HG02610 (cell line): Measurements from ENCODE around the gene ZWILCH.
A peak's percentile ranks its signal among the peaks of the same experiment; 100 is the strongest.
"Not testable (repeated sequence)": the region's sequence is repeated elsewhere in the genome, so short reads cannot be mapped to it uniquely, and the experiment has no call there.

Source experiments
- ATAC-seq: cut with Tn5 transposase; IDR thresholded peaks from one replicate; pipeline ENCODE4 v1.9.1; 2021; ENCODE audit warnings: mild to moderate bottlenecking, moderate library complexity; ENCODE audit not compliant: unreplicated experiment

Gene ZWILCH

DNA sequence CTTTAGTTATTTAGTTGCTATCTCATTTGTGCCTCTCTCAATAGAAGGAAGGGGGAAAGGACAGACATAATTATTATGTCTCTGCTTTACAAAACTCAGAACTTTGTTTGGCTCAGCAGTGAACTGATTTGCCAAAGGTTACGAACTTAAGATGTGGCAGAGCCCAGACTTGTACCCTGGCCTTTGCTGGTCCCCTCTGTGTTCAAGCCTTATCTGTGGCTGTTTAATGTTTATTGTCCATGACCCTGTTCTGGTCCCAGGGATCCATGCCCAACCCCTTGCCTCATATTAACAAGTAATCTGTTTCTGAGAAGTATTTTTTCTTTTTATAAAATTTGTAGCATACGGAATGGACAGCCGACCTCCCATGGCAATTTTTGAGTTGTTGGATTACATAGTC is 18.2 kb upstream of the ZWILCH start:
- no peak for ATAC-seq

DNA sequence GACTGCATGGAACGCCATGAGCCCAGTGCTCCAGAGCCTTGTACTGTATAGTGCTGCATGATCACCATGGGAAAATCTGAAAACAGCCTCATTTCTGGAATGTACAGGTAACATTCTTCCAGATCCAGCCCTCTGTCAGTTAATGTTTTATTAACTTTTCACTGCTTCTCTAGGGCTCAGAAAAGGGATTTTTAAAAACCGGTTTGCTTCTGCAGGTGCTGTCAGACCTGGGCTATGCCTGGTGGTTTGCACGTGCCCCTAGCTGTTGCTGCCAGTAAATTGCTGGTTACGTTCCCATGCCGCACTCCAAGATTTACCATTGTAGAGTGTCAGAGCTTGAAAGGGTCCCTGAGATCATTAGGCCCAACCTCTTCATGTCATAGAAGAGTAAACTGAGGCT is 16.6 kb upstream of the ZWILCH start:
- no peak for ATAC-seq

- no peak for ATAC-seq
Observed at GRCh38 chr15:66489179-66489791, 15.8 kb upstream of the ZWILCH start.

DNA sequence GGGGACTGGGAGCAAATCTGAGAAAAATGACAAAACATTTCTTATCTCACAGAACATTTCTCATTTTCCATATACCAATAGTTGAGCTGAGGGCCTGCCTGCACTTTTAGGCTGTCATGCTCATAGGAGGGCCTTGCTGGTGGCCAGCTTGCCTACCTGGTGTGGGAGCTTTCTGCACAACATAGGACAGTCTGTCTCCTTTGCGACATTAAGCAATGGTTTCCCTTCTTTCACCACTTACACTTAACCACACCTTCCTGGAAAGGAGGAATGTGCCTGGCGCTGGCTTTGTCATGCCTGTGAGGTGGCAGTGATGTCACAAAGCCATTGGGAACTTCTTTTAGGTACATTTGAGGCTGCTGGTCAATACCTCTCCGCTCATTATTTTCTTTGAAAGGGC is 13.3 kb upstream of the ZWILCH start:
- no peak for ATAC-seq

GRCh38 chr15:66494262-66494661 is 10.9 kb upstream of the ZWILCH start:
- no peak for ATAC-seq

DNA sequence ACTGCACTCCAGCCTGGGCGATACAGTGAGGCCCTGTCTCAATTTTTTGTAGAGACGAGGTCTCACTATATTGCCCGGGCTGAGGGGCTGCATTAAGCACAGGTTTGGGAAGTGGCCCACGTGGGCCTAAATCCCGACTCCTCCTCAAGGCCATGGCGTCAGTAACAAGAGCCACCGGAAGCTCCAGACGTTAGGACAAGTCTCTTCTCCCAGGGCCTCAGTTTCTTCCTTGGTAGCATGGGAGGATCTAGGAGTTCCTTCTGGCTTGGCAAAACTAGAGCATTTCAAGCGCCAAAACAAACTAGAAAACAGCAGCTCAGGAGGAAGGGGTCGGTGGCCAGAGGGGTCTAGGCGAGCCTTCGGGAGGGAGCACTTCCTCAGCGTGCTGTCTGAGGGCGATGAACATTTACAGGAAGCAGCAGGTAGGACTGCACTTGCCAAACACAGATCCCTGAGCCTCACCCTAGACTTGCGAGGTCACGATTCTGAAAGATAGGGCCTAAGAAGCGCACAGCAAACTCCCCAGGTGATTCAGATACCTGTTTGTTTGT is 8.1 kb upstream of the ZWILCH start:
- ATAC-seq = peak; percentile 7

GRCh38 chr15:66497502-66498455 is 7.3 kb upstream of the ZWILCH start, which contains the start of gene SNAPC5:
Gene SNAPC5 (minus strand): TSS chr15:66497762. CDS start chr15:66497731, 31 bp downstream.
- ATAC-seq = peak; percentile 91

GRCh38 chr15:66498501-66499386 is 6.4 kb upstream of the ZWILCH start:
- no peak for ATAC-seq

GRCh38 chr15:66500346-66500745 is 4.8 kb upstream of the ZWILCH start:
- ATAC-seq = not testable (repeated sequence)

- no peak for ATAC-seq
Observed at GRCh38 chr15:66502491-66502890, 2.6 kb upstream of the ZWILCH start.

DNA sequence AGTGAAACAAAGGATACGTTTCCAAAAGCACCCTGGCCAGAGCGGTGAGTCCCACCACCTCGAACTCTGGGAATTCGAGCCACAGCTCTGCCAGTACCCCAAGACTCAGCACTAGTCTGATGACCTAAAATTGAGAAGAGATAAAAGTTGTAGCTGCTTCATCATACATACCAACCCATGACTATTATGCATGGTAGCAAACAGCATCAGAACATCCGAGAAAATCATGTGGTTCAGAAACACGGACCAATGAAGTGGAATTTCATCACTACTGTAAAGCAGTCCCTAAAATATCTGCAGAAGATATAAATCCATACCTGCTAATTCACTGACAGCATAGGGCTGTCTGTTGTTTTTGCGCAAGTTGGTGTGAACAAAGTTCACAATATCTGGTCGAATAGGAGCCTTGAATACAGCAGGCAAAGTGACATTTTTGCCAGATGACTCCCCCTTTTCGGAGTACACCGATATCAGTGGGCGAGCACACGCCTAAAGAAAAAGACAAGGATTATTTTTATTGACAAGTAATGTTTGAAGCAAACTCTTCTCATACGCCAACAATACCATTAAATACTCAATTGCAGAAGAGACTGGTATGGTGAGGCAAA is 2.0 kb upstream of the ZWILCH start:
- ATAC-seq = not testable (repeated sequence)

DNA sequence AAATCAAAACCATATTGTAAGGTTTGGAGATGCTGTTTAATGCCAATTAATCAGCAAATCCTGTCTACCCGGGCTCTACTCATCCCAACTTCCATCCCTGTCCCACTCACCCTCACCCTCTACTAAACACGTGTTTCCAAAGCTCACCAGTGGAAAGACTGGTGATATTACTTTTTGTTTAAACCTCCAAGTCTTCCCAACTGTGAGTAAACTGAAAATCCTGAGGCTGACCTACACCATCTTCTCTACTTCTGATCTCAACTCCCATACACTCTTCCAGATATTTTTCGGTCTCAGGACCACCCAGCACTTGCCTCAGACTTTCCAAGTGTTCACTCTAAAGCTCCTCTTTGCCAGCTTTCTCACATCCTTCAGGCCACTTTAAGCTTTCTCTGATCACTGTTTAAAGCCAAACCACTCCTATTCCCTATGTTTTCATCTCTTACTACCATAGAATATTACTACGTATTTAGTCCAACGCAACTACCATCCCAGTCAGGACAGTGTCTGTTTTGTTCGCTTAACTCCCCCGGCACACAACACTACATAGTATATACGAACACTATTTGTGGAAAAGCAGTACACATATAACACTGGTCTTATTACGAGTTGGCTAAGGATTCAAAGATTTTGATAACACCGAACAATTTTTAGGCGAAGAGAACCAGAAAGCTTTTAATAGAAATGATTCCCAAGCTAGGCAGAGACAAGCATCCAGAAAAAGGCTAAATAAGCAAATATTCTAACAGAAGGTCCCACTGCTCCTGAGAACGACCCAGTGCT is 1.2 kb upstream of the ZWILCH start:
- ATAC-seq = no peak

DNA sequence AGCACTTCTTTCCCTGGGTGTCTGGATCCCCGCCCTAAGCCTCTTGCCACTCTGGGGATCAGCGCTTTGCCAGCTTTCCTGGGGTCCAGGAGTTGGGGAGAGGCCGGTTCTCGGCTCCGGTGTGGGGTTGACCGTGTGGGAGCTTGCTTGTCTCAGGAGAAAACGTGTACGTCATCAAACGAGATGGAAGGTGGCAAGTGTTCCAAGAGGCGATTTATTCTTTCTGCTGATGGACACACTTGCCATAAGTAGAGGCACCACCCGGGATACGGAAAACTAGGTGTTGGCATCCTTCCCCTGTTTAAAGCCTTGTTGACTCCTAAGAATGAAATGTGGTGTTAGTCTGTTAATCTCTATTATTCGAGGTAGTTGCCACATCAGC is 295 bp downstream of the ZWILCH start:
- peak; percentile 25 for ATAC-seq

- ATAC-seq = no peak
Observed at GRCh38 chr15:66505818-66506217, 692 bp downstream of the ZWILCH start.

- ATAC-seq = no peak
Observed at GRCh38 chr15:66508293-66508883, 3.3 kb downstream of the ZWILCH start.

DNA sequence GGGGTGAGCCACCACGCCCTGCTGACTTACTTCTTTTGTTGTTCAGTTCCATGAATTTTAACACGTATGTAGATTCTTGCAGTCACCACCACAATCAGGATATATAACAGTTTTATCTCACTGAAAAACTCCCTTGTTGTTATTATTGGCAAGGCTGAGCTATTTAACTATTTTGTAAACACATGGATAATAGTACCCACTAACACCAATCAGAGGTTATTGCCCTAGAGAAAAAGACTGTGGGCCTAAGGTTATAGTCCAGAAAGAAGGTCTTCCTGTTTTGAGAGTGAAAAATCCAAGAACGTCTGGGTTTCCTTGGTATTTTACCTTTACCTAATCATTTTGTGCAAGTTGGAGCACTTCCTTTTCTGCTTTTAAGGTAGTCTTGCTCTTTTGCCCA is 9.5 kb downstream of the ZWILCH start:
- ATAC-seq = no peak

GRCh38 chr15:66515901-66516322 is 10.8 kb downstream of the ZWILCH start:
- ATAC-seq = no peak

GRCh38 chr15:66523926-66524325 is 18.8 kb downstream of the ZWILCH start:
- no peak for ATAC-seq

DNA sequence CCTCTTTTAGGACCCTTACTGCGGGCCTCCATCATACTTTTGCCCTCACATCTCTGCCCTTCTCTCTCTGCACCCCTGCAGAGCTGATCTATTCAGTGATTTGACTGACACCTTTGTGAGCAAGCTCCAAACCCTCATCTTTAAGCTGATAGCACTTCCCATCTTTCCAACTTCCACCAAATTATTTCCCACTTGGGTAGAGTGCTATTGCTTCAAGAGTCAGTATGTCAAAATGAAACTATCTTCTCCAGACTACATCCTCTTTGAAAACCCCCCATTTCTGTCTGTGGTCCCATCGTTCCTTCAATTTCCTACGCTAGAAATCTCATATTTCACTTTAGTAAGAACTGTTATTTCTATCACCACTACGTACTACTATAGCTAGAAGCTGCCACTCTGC is 19.7 kb downstream of the ZWILCH start:
- ATAC-seq = no peak
